GM23338 (cell line): ENCODE measurements around the gene TUBB1.

Experiments
- CREB1 ChIP-seq: fragments of 250-450 bp; sonication (Bioruptor Pico); IDR thresholded peaks from 2 replicates; pipeline ENCODE4 v1.5.0; 2020; ENCODE audit warnings: low read depth, mild to moderate bottlenecking, moderate library complexity
- ETS1 ChIP-seq: IDR thresholded peaks from 2 replicates; pipeline ENCODE4 v1.6.1; 2016; ENCODE audit warnings: antibody characterized with exemption
- EZH2 ChIP-seq: fragments of 200-600 bp; sonication (generic); IDR thresholded peaks from one replicate; pipeline ENCODE4 v1.8.0; 2017; ENCODE audit warnings: antibody characterized with exemption, mild to moderate bottlenecking, low read depth; ENCODE audit not compliant: unreplicated experiment
- EZH2phosphoT487 ChIP-seq: fragments of 200-600 bp; sonication (generic); IDR thresholded peaks from one replicate; pipeline ENCODE4 v1.8.1; 2018; ENCODE audit warnings: antibody characterized with exemption; ENCODE audit not compliant: unreplicated experiment
- JUNB ChIP-seq: IDR thresholded peaks from one replicate; pipeline ENCODE4 v1.6.1; 2016; ENCODE audit warnings: antibody characterized with exemption; ENCODE audit not compliant: unreplicated experiment
- POLR2AphosphoS5 ChIP-seq: IDR thresholded peaks from 2 replicates; pipeline ENCODE4 v1.6.1; 2016; ENCODE audit warnings: antibody characterized with exemption, low read depth
- ZNF114 ChIP-seq: fragments of 250-450 bp; sonication (Bioruptor Pico); IDR thresholded peaks from 2 replicates; pipeline ENCODE4 v1.5.0; 2020; ENCODE audit warnings: mild to moderate bottlenecking, moderate library complexity
- TF ChIP-seq, protein P1 (sequence below), 2 experiments: fragments of 200-600 bp in 1 of 2; sonication (generic) in 1 of 2; conservative IDR thresholded peaks; 2 replicates each; pipeline versions ENCODE4 v1.5.1 to v1.6.1; 2016 to 2017; ENCODE audit warnings: antibody characterized with exemption in 2 of 2, low read depth in 2 of 2, mild to moderate bottlenecking in 2 of 2, moderate library complexity in 1 of 2
- TF ChIP-seq, protein P2 (sequence below): IDR thresholded peaks from one replicate; pipeline ENCODE4 v1.6.1; 2018; ENCODE audit warnings: antibody characterized with exemption; ENCODE audit not compliant: unreplicated experiment

- TF ChIP-seq, protein P1, sequence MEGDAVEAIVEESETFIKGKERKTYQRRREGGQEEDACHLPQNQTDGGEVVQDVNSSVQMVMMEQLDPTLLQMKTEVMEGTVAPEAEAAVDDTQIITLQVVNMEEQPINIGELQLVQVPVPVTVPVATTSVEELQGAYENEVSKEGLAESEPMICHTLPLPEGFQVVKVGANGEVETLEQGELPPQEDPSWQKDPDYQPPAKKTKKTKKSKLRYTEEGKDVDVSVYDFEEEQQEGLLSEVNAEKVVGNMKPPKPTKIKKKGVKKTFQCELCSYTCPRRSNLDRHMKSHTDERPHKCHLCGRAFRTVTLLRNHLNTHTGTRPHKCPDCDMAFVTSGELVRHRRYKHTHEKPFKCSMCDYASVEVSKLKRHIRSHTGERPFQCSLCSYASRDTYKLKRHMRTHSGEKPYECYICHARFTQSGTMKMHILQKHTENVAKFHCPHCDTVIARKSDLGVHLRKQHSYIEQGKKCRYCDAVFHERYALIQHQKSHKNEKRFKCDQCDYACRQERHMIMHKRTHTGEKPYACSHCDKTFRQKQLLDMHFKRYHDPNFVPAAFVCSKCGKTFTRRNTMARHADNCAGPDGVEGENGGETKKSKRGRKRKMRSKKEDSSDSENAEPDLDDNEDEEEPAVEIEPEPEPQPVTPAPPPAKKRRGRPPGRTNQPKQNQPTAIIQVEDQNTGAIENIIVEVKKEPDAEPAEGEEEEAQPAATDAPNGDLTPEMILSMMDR (conservative IDR thresholded peaks at IDR 0.05; ENCODE audit: low read depth in 2 of 2) = no peak
- TF ChIP-seq POLR2AphosphoS5 (no peak), ETS1 (no peak), EZH2 (no peak), ZNF114 (CRISPR knock-in tag) (no peak), CREB1 (CRISPR knock-in tag) (no peak), EZH2phosphoT487 (no peak), JUNB (no peak)
- TF ChIP-seq, protein P2, sequence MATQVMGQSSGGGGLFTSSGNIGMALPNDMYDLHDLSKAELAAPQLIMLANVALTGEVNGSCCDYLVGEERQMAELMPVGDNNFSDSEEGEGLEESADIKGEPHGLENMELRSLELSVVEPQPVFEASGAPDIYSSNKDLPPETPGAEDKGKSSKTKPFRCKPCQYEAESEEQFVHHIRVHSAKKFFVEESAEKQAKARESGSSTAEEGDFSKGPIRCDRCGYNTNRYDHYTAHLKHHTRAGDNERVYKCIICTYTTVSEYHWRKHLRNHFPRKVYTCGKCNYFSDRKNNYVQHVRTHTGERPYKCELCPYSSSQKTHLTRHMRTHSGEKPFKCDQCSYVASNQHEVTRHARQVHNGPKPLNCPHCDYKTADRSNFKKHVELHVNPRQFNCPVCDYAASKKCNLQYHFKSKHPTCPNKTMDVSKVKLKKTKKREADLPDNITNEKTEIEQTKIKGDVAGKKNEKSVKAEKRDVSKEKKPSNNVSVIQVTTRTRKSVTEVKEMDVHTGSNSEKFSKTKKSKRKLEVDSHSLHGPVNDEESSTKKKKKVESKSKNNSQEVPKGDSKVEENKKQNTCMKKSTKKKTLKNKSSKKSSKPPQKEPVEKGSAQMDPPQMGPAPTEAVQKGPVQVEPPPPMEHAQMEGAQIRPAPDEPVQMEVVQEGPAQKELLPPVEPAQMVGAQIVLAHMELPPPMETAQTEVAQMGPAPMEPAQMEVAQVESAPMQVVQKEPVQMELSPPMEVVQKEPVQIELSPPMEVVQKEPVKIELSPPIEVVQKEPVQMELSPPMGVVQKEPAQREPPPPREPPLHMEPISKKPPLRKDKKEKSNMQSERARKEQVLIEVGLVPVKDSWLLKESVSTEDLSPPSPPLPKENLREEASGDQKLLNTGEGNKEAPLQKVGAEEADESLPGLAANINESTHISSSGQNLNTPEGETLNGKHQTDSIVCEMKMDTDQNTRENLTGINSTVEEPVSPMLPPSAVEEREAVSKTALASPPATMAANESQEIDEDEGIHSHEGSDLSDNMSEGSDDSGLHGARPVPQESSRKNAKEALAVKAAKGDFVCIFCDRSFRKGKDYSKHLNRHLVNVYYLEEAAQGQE = no peak
These were observed 25.1 kb downstream of the TUBB1 start for GRCh38 chr20:59044295-59044694.
